Choroid plexus epithelial cell (primary cell): ENCODE data around the gene SND1.

Experiments
- DNase-seq: peaks from one replicate; pipeline ENCODE4 v3.0.0-alpha.2; 2010; ENCODE audit warnings: low read depth
- H3K4me3 ChIP-seq: 2 replicates; pipeline ENCODE4 v1.5.1; 2011; ENCODE audit warnings: low read depth, mild to moderate bottlenecking, control low read depth, low read length, moderate library complexity
- CTCF ChIP-seq: conservative IDR thresholded peaks from 2 replicates; pipeline ENCODE4 v1.5.1; 2011; ENCODE audit warnings: low read depth, mild to moderate bottlenecking, control low read depth, inconsistent platforms, low read length, moderate library complexity

SND1 gene

GRCh38 chr7:128041203-128041602 lies 389.2 kb downstream of the SND1 start:
- no peak overlapping the region for H3K4me3 ChIP-seq
- peak; percentile 82 for DNase-seq
- TF ChIP-seq CTCF = no peak

DNA sequence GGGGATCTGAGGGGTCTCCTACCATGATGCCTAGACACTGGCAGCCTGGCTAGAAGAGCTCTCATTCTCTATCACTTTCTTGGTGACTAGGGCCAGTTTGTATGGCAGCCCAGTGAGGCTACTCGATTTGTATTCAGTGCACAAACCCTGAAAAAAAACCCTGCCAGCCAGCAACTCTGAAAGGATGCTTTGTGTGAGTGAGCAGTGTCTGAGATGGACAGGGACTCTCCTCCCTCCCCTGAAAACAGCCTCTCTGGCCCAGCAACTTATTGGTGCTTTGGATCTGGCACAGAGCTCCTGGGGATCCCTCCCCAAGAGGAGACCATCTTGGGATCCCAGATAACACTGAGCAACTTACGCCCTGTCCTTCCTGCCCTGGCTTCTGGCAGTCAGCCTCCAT lies 390.0 kb downstream of the SND1 start:
- no peak for TF ChIP-seq CTCF
- DNase-seq = no peak
- no peak overlapping the region for H3K4me3 ChIP-seq

GRCh38 chr7:128044064-128044463 lies 392.1 kb downstream of the SND1 start:
- TF ChIP-seq CTCF = no peak
- no peak for DNase-seq

GRCh38 chr7:128045158-128045557 lies 393.2 kb downstream of the SND1 start:
- no peak for TF ChIP-seq CTCF
- DNase-seq = no peak

More at GRCh38 chr7:128044064-128044463, 392.1 kb downstream of the SND1 start:
- H3K4me3 ChIP-seq = no peak overlapping the region

GRCh38 chr7:128045766-128046165 lies 393.8 kb downstream of the SND1 start:
- DNase-seq = no peak
- no peak for TF ChIP-seq CTCF
- no peak overlapping the region for H3K4me3 ChIP-seq

More at GRCh38 chr7:128045158-128045557, 393.2 kb downstream of the SND1 start:
- no peak overlapping the region for H3K4me3 ChIP-seq

GRCh38 chr7:128052404-128052803 lies 400.4 kb downstream of the SND1 start:
- H3K4me3 ChIP-seq = no peak overlapping the region
- no peak for DNase-seq
- no peak for TF ChIP-seq CTCF

DNA sequence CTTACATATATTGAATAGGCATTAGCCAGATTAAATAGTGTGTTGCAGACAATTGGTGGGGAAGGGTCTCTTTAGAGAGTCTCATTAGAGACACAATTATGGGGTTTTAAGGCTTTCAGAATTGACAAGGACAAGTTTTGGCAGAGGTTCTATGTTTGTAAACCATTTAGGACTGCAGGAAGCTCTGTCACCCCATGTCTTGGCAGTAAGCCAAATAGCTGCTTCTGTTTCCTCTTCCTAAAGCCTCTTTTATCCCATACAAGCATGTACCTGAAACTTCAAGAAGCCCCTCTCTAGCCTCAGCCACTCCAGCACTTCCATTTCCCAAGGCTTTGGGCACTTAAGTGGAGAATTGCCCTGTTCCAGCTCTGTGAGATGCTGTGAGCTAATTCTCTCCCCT lies 401.0 kb downstream of the SND1 start:
- DNase-seq = peak; percentile 51
- H3K4me3 ChIP-seq = no peak overlapping the region
- no peak for TF ChIP-seq CTCF
